SHP77 treated with DMSO at 0.1 percent for 48 hours (cell line): Measurements from ENCODE around the gene RECQL.
"Not testable (repeated sequence)": the region's sequence is repeated elsewhere in the genome, so short reads cannot be mapped to it uniquely, and the experiment has no call there.

Source experiments
- DNase-seq: peaks from one replicate; lab custom pipeline; 2025; lab: John Stamatoyannopoulos, UW

Gene RECQL

GRCh38 chr12:21419009-21419699, 82.3 kb downstream of the RECQL start:
- not testable (repeated sequence) for DNase-seq
